HUDEP-2 (cell line): ENCODE data around the gene FGD2.
"Not testable (repeated sequence)": the region's sequence is repeated elsewhere in the genome, so short reads cannot be mapped to it uniquely, and the experiment has no call there.

ENCODE experiments used
- DNase-seq, 76 experiments: peaks; one replicate each; lab custom pipeline; 2025; ENCODE audit not compliant: unreplicated experiment in 76 of 76; lab: John Stamatoyannopoulos, UW

The FGD2 gene

DNA sequence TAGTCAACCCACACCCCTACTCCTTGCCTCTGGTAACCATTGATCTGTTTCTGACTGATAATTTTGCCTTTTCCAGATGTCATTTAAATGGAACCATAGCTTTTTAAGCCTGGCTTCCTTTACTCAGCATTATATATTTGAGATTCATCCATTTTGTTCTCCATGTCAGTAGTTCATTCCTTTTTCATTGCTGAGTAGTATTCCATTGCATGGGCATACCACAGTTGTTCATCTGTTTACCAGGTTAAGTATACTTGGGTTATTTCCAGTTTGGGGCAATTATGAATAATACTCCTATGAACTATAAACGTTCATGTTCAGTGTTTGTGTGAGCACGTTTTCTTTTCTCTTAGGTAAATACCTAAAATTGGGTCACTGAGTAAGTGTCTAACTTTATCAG lies 25.1 kb downstream of the FGD2 start:
- no peak for DNase-seq

DNA sequence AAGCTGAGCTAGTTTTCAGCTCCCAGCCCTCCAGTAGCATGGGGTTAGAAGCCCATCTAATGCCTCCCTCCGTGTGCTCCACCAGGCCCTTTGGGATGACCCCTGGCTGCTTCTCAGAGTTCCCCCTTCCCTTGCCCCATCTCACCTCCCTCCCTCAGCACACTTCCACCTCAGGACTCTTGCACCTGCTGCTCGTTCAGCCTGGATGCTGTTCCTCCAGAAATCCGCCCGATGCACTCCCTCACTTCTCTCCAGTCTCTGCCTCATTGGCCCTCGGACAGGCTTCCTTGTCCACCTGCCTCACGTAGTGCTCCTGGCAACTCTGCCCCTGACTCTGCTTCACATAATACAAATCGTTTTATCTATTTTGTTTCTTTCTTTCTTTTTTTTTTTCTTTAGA lies 26.8 kb downstream of the FGD2 start:
- DNase-seq = no peak

DNA sequence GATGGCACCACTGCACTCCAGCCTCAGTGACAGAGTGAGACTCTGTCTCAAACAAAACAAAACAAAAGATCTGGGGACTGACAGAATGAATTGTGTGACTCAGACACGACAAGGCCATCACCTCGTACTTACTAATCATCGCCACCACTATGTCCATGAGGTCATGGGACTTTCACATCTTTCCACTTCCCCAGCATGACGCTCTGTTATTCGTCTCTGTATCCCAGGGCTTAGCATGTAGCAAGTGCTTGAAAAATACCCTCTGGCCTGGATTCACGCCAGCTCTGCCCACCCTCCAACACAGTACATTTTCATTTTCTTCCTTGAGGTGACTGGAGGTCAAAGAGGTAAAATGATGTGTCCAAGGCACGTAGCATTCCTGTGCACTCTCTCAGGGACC lies 27.8 kb downstream of the FGD2 start:
- DNase-seq = no peak

GRCh38 chr6:37033819-37034795 lies 28.7 kb downstream of the FGD2 start:
- DNase-seq = no peak

- DNase-seq = no peak
Observed at GRCh38 chr6:37036146-37036545, 30.7 kb downstream of the FGD2 start.

GRCh38 chr6:37038292-37039198 lies 33.1 kb downstream of the FGD2 start:
- peak in 57 of 76 experiments; percentile 27 to 78 (median 52) for DNase-seq

DNA sequence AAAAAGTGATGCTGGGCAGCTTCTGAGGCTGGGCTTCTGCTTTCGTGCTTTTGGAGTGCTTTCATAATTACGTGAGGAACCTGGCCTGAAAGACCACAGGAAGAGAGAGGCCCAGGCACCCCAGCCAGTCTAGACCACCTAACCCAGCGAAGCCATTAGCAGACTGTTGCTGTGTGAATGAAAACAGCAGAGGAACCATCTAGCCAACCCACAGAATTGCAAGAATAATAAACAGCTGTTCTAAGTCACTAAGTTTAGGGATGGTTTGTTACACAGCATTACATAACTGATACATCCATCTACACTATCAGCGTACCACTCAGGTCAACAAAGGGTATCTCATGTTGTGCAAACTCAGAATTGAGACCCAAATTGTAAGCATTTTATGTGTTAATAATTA lies 34.5 kb downstream of the FGD2 start:
- DNase-seq = no peak

DNA sequence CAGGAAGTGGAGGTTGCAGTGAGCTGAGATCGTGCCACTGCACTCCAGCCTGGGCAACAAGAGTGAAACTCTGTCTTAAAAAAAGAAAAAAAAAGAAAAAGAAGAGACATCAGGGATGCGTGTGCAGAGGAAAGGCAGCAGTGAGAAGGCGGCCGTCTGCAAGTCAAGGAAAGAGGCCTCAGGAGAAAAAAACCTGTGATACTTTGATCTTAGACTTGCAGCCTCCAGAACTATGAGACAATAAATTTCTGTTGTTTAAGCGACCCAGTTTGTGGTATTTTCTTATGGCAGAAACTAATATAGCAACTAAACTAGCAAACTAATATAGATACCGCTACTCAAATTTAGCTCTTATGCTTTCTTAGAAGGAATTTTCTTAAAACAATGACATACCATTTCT lies 36.1 kb downstream of the FGD2 start:
- no peak for DNase-seq

DNA sequence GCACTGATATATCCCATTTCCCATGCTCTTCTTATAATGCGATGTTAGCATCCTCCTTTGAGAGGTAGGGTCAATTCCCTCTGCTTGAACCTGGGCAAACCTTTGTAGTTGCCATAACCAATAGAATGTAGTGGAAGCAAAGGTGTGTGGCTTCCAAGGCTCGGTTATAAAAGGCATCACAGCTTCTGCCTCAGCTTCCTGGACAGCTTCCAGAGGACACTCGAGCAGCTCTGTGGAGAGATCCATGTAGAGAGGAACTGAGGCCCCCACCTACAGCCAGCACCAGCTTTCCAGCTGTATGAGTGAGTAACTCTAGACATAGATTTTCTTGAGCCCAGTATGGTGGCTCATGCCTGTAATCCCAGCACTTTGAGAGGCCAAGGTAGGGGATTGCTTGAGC lies 36.7 kb downstream of the FGD2 start:
- peak in 4 of 76 experiments; percentile 20 to 33 (median 27) for DNase-seq

DNA sequence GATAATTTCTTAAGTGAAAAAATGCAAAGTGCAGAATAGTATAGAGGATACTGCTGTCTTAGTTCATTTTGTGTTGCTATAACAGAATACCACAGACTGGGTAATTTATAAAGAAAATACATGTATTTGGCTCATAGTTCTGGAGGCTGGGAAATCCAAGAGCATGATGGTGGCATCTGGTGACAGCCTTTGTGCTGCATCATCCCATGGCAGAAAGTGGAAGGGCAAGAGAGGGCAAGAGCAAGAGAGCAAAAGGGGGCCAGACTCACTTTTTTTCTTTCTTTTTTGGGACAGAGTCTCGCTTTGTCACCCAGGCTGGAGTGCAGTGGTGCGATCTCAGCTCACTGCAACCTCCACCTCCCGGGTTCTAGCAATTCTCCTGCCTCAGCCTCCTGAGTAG lies 37.6 kb downstream of the FGD2 start:
- not testable (repeated sequence) for DNase-seq

DNA sequence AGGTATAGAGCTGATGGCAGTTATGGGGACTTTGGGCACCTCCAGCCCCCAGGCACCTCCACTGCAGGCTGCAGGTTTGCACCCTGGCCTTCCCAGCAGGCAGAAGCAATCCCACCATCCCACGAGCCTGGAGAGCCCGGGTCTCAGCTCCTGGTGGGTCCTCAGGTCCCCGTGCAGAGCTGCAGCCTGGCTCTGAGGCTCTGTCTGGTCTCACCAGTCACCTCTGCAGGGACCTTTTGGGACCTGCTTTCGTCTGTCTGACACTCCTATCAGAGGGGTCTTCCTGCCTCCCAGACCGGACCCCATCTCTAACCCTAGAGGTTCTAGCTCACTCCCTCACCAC lies 41.9 kb downstream of the FGD2 start:
- no peak for DNase-seq

DNA sequence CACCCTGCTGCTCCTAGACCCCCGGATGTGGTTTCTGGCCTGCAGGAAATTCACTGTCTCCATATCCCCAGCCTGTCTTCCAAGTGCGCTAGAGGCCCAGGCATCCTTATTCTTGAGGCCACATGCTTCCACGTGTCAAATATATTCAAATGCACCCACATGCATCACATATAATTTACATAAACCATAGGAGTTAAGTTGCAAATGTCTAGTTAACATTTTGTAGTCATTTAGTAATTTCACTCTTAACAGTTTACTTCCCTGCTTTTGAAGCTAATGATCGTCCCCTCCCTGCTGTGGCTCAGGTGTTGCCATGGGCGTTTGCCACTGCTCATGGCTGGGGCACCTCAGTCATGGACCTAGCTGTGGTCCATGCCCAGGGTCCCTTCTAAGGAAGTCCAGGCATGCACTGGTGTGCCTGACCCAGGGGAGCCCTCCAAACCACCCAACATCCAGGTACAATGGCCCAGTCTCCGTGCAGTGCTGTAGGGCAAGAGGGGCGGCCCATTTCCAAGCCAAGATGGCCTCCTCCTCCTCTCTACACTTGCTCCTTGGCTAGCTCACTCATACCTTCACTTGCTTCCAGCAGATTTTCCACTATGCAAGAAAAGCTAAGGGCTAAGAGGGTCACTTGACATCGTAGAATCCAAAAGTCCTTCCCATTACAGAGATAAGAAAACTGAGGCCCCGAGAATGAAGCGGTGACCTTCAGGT lies 42.4 kb downstream of the FGD2 start:
- DNase-seq = no peak

GRCh38 chr6:37048403-37048850 lies 43.0 kb downstream of the FGD2 start:
- no peak for DNase-seq

DNA sequence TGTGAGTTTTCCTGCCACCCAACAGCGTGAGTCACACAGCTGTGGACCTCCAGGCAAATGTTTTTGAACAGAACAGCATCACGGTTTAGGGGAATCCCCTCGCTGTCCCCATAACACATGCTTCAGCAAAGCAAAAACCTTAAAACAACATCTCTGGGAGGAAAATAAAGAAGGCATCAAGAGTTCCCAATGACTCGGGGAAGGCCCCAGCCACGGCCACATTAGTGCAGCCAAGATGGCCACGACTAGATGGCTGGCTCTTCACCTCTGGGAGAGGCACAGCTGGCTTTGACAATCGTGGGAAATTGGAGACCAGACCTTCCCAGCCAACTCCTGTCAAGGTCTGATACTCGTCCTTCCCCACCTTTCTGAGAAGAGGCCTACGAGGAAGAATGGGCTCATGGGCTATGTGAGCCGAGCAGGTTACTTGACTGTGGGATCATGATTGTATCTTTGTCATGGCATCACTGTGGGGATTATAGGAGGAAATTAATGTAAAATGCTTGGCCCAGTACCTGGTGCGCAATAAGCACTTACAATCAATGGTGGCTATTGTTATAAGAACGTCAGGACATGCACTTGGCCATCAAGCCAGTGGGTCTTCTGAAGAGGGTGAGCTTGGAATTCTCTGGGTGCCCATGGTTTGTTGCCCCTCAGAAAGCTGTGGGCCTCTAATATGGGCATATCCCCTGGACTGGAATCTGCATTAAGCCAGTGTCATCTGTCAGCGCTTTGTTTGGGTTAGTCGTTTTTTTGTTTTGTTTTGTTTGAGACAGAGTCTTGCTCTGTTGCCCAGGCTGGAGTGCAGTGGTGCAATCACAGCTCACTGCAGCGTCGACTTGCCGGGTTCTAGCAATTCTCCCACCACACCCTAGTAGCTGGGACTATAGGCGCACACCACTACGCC lies 43.6 kb downstream of the FGD2 start:
- DNase-seq = peak in 41 of 76 experiments; percentile 15 to 86 (median 52)

- DNase-seq = peak in 1 of 76 experiments; percentile 61
Observed at GRCh38 chr6:37049758-37050044, 44.2 kb downstream of the FGD2 start.

- peak in 75 of 76 experiments; percentile 71 to 99 (median 95) for DNase-seq
Observed at GRCh38 chr6:37050045-37050853, 44.8 kb downstream of the FGD2 start.

GRCh38 chr6:37050854-37051137 lies 45.3 kb downstream of the FGD2 start:
- DNase-seq = peak in 4 of 76 experiments; percentile 68 to 97 (median 74)

- peak in 74 of 76 experiments; percentile 60 to 98 (median 93) for DNase-seq
Observed at GRCh38 chr6:37051138-37052026, 45.9 kb downstream of the FGD2 start.
